Type B pancreatic cell (in vitro differentiated cells): ENCODE measurements around the gene ARHGEF38. TPM values are rescaled to one million over a fixed set of nuclear protein-coding genes. Genes with fewer than 3 reads are reported as not detected.

Experiments
- DNase-seq: peaks from one replicate; pipeline ENCODE4 v3.0.0; 2021; ENCODE audit warnings: mixed read lengths; ENCODE audit not compliant: unreplicated experiment; ENCODE audit errors: extremely low spot score
- H3K27ac Mint-ChIP-seq: 2 replicates; pipeline ENCODE4 v1.8.0; 2021; ENCODE audit warnings: mild to moderate bottlenecking, mixed read lengths
- H3K27me3 Mint-ChIP-seq: 2 replicates; pipeline ENCODE4 v1.8.0; 2021; ENCODE audit warnings: mixed read lengths
- H3K36me3 Mint-ChIP-seq: 2 replicates; pipeline ENCODE4 v1.8.0; 2021; ENCODE audit warnings: mixed read lengths
- H3K4me1 Mint-ChIP-seq: one replicate; pipeline ENCODE4 v1.8.0; 2021; ENCODE audit warnings: mixed read lengths; ENCODE audit not compliant: unreplicated experiment
- H3K4me3 Mint-ChIP-seq: 2 replicates; pipeline ENCODE4 v1.8.0; 2021; ENCODE audit warnings: mild to moderate bottlenecking, mixed read lengths
- H3K9me3 Mint-ChIP-seq: 2 replicates; pipeline ENCODE4 v1.8.0; 2021; ENCODE audit warnings: mixed read lengths
- CTCF ChIP-seq: fragments of 200-600 bp; sonication (generic); conservative IDR thresholded peaks from 2 replicates; pipeline ENCODE4 v1.5.0; 2021; ENCODE audit warnings: antibody characterized with exemption, mild to moderate bottlenecking
- total RNA-seq: library from RNA; stranded (reverse); gene quantifications from 2 replicates; pipeline ENCODE4 v1.2.1, GENCODE V29; 2021; ENCODE audit warnings: low replicate concordance

The ARHGEF38 gene
- total RNA-seq, 1 donor from 2014 or later, result 2.4 TPM

DNA sequence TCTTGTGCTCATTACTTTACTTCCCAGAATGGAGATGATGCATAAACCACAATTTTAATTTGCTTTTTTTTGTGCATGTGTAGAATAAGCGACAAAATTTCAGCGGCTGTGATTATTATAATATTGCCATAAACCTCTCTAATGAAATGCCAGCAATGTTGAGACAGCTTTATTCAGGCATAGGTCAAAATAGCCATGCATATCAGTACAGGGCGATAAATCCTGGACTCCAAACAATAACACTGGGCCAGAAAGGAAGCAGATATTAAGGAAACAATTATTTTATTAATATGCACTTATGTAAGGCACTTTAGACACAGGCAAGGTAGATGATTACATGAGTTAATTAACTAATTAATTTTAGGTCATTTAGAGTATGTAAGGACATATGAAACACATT, 47.1 kb downstream of the ARHGEF38 start:
- H3K9me3 Mint-ChIP-seq, result no peaks in the 10 kb centered on the region
- no peaks in the 10 kb centered on the region for H3K36me3 Mint-ChIP-seq
- DNase-seq, result no peak
- H3K27ac Mint-ChIP-seq, result no peak overlapping the region
- H3K4me3 Mint-ChIP-seq, result no peak overlapping the region
- H3K4me1 Mint-ChIP-seq, result peaks cover 3% of the 10 kb centered on the region
- H3K27me3 Mint-ChIP-seq, result peaks cover 7% of the 10 kb centered on the region
- no peak for TF ChIP-seq CTCF

DNA sequence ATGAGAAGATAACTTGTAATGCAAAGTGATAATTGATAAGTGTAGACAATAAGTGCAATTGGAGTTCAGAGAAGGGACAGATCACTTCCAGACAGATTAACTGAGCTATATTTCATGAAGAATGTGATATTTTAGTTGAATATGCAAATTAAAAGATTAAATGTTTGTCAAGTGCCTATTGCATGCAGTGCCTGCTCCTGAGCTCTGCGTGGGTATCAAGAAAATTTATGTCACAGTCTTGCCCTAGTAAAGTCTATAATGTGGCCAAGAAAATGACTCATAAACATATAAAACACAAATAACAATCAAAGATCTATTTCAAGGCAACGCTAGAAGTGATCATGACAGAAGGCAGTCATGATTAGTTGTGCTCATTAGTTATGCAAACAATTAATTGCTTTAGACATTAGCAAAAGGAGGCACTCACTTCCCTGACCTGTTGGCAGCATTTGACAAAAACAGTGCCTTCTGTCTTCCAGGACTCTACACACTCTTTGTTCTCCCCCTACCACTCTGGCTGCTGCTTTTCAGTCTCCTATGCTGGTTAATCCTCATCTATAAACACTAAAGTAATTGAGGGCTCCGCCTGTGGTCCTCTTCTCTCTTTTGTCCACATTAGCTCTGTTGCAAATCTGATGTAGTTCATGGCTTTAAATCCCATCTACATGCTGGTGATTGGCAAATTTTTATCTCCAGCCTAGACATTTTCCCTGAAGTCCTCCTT, 47.7 kb downstream of the ARHGEF38 start:
- Mint-ChIP-seq H3K36me3 (no peaks in the 10 kb centered on the region), H3K27ac (no peak overlapping the region), H3K27me3 (peaks cover 3% of the 10 kb centered on the region), H3K4me3 (no peak overlapping the region), H3K9me3 (no peaks in the 10 kb centered on the region), H3K4me1 (no peaks in the 10 kb centered on the region)
- no peak for DNase-seq
- no peak for TF ChIP-seq CTCF

- Mint-ChIP-seq H3K4me1 (no peaks in the 10 kb centered on the region), H3K36me3 (no peaks in the 10 kb centered on the region), H3K9me3 (no peaks in the 10 kb centered on the region), H3K27me3 (peaks cover 3% of the 10 kb centered on the region), H3K4me3 (no peak overlapping the region), H3K27ac (no peak overlapping the region)
- TF ChIP-seq CTCF, result no peak
- DNase-seq, result no peak
These were observed 48.5 kb downstream of the ARHGEF38 start for GRCh38 chr4:105600951-105601350.

DNA sequence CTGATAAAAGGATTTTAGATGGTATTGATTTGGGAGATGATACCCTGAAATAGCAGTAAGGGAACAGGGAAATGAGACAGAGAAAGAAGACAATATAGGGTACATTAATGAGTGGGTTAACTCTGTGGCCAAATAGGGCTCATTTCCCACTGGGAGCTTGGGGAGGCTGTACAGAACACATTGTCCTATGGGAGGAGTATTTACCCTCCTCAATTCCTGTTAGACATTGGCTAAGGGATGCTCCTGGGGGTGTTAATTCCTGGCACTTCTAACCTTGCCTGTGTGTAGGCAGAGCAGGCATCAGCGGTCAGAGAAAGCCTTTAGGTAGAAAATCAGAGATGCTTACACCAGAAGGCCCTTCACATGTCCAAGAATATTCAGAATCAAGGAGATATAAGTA, 49.0 kb downstream of the ARHGEF38 start:
- H3K36me3 Mint-ChIP-seq, result no peaks in the 10 kb centered on the region
- H3K4me3 Mint-ChIP-seq, result no peak overlapping the region
- no peak for DNase-seq
- H3K4me1 Mint-ChIP-seq, result no peaks in the 10 kb centered on the region
- TF ChIP-seq CTCF, result no peak
- H3K27me3 Mint-ChIP-seq, result peaks cover 3% of the 10 kb centered on the region
- no peaks in the 10 kb centered on the region for H3K9me3 Mint-ChIP-seq
- no peak overlapping the region for H3K27ac Mint-ChIP-seq

DNA sequence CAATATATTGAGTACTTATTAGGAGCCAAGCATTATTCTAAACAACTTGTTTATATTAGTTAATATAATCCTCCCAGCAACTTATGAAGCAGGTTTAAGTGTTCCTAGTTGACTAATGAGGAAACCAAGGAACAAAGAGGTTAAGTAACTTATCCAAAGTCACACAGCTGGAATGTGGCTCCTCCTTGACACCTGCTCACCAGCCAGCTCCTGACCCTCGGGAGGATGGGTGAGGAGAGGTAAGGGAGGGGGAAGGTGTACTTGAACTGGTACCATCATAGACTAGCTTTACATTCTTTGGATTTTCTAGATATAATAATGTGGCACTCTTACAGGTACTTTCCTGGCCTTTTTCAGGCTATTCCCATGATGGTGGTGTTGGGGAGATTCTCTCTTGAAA, 50.7 kb downstream of the ARHGEF38 start:
- Mint-ChIP-seq H3K4me1 (no peaks in the 10 kb centered on the region), H3K27me3 (no peaks in the 10 kb centered on the region), H3K27ac (no peak overlapping the region), H3K4me3 (no peak overlapping the region), H3K9me3 (no peaks in the 10 kb centered on the region), H3K36me3 (no peaks in the 10 kb centered on the region)
- no peak for DNase-seq
- no peak for TF ChIP-seq CTCF

DNA sequence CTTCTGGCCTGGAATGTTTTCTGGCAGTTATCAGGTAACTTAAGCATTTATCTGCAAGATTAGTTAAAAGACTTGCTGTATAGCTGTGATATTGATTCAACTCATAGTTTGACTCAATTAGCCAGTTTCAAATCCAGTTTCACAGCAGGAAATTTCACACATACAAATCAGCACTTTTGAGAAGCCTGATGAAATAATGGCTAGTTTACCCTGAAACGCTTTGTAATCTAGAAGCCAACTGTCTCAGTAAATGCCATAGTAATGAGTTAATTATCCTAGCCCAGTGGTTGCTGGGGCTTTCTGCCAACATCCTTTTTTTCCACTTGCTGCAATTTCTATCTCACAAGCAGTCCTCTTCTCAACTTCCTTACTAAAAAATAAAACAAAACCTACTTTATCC, 53.1 kb downstream of the ARHGEF38 start:
- DNase-seq, result no peak

More for the DNA sequence above, 53.1 kb downstream of the ARHGEF38 start:
- no peaks in the 10 kb centered on the region for H3K4me1 Mint-ChIP-seq
- TF ChIP-seq CTCF, result no peak
- no peaks in the 10 kb centered on the region for H3K36me3 Mint-ChIP-seq
- no peak overlapping the region for H3K4me3 Mint-ChIP-seq
- H3K27ac Mint-ChIP-seq, result no peak overlapping the region
- H3K27me3 Mint-ChIP-seq, result no peaks in the 10 kb centered on the region
- H3K9me3 Mint-ChIP-seq, result no peaks in the 10 kb centered on the region
